Hepatocyte (in vitro differentiated cells): Measurements from ENCODE around the gene TFB2M. TPM values are rescaled to one million over a fixed set of nuclear protein-coding genes. Genes with fewer than 3 reads are reported as not detected.

Experiments
- DNase-seq: peaks from one replicate; pipeline ENCODE4 v3.0.0-alpha.2; 2016; ENCODE audit warnings: low spot score
- H2AFZ ChIP-seq: fragments of 200-600 bp; sonication (generic); 2 replicates; pipeline ENCODE4 v1.6.0; 2016; ENCODE audit warnings: antibody characterized with exemption, mild to moderate bottlenecking
- H3K27ac ChIP-seq: fragments of 200-600 bp; sonication (generic); 2 replicates; pipeline ENCODE4 v1.5.1; 2016; ENCODE audit warnings: mild to moderate bottlenecking
- H3K27me3 ChIP-seq: fragments of 200-600 bp; sonication (generic); 2 replicates; pipeline ENCODE4 v1.6.1; 2016
- H3K36me3 ChIP-seq: fragments of 200-600 bp; sonication (generic); replicated peaks from 2 replicates; pipeline ENCODE4 v1.5.1; 2016; ENCODE audit warnings: low read depth; ENCODE audit not compliant: insufficient read depth
- H3K4me1 ChIP-seq: fragments of 200-600 bp; sonication (generic); 2 replicates; pipeline ENCODE4 v1.5.1; 2016; ENCODE audit warnings: mild to moderate bottlenecking, moderate library complexity; ENCODE audit not compliant: insufficient read depth
- H3K4me2 ChIP-seq: fragments of 200-600 bp; sonication (generic); 2 replicates; pipeline ENCODE4 v1.6.0; 2016
- H3K4me3 ChIP-seq: fragments of 200-600 bp; sonication (generic); 2 replicates; pipeline ENCODE4 v1.5.1; 2016; ENCODE audit warnings: mild to moderate bottlenecking
- H3K79me2 ChIP-seq: fragments of 200-600 bp; sonication (generic); 2 replicates; pipeline ENCODE4 v1.6.0; 2017; ENCODE audit warnings: mild to moderate bottlenecking
- H3K9me2 ChIP-seq: fragments of 200-600 bp; sonication (generic); replicated peaks from 2 replicates; pipeline ENCODE4 v1.6.0; 2017; ENCODE audit warnings: mild to moderate bottlenecking; ENCODE audit not compliant: insufficient read depth
- H3K9me3 ChIP-seq: fragments of 200-600 bp; sonication (generic); 2 replicates; pipeline ENCODE4 v1.5.1; 2016; ENCODE audit warnings: low read depth, mild to moderate bottlenecking
- H4K20me1 ChIP-seq: fragments of 200-600 bp; sonication (generic); 2 replicates; pipeline ENCODE4 v1.6.0; 2016; ENCODE audit warnings: mild to moderate bottlenecking; ENCODE audit not compliant: insufficient read depth, poor library complexity, severe bottlenecking
- EZH2 ChIP-seq: fragments of 200-600 bp; sonication (generic); IDR thresholded peaks from 2 replicates; pipeline ENCODE4 v1.6.1; 2016; ENCODE audit warnings: antibody characterized with exemption, mild to moderate bottlenecking, borderline replicate concordance
- EZH2phosphoT487 ChIP-seq: fragments of 200-600 bp; sonication (generic); IDR thresholded peaks from one replicate; pipeline ENCODE4 v1.6.1; 2018; ENCODE audit warnings: antibody characterized with exemption, mild to moderate bottlenecking, low read depth, moderate library complexity; ENCODE audit not compliant: unreplicated experiment, severe bottlenecking
- WGBS: methylation state at CpG from one replicate; pipeline ENCODE4 v1.1.6; 2016; ENCODE audit warnings: low lambda C conversion rate; ENCODE audit errors: missing lambda C conversion rate; 5-methylcytosine and 5-hydroxymethylcytosine counted together
- polyA plus RNA-seq: library from polyadenylated mRNA; unstranded; fragments of >200 nt; fragmentation: Nextera tagmentation; extraction: Ambion mirVana; gene quantifications from 2 replicates; pipeline ENCODE4 v1.2.1, GENCODE V29; 2016
- total RNA-seq: library from RNA; depleted of rRNA; stranded (reverse); fragments of >200 nt; gene quantifications from 2 replicates; pipeline ENCODE4 v1.2.3, GENCODE V29; 2014
- TF ChIP-seq, protein P1 (sequence below): fragments of 200-600 bp; sonication (generic); IDR thresholded peaks from 2 replicates; pipeline ENCODE4 v1.5.1; 2016; ENCODE audit warnings: antibody characterized with exemption, mild to moderate bottlenecking; ENCODE audit not compliant: poor library complexity

TFB2M gene
- total and polyA plus RNA-seq, 2 experiments from 2014 or later, result 14.2 to 16.3 TPM

GRCh38 chr1:246506367-246506673 is 59.7 kb downstream of the TFB2M start:
- H3K4me3 ChIP-seq, result peak overlapping the region; percentile 86
- peak overlapping the region; percentile 98 for H3K4me2 ChIP-seq
- H3K9me2 ChIP-seq, result no peaks in the 10 kb centered on the region
- no peak overlapping the region for H3K27ac ChIP-seq
- peak overlapping the region; percentile 98 for H2AFZ ChIP-seq
- H3K36me3 ChIP-seq, result no peaks in the 10 kb centered on the region
- H3K79me2 ChIP-seq, result peaks cover 20% of the 10 kb centered on the region
- no peaks in the 10 kb centered on the region for H3K4me1 ChIP-seq
- no peaks in the 10 kb centered on the region for H3K27me3 ChIP-seq
- no peak for TF ChIP-seq EZH2phosphoT487
- no peak for TF ChIP-seq EZH2
- DNase-seq, result no peak
- WGBS, result 5% methylated on average over 9 of the region's 9 CpGs
- no peaks in the 10 kb centered on the region for H4K20me1 ChIP-seq
- no peaks in the 10 kb centered on the region for H3K9me3 ChIP-seq

DNA sequence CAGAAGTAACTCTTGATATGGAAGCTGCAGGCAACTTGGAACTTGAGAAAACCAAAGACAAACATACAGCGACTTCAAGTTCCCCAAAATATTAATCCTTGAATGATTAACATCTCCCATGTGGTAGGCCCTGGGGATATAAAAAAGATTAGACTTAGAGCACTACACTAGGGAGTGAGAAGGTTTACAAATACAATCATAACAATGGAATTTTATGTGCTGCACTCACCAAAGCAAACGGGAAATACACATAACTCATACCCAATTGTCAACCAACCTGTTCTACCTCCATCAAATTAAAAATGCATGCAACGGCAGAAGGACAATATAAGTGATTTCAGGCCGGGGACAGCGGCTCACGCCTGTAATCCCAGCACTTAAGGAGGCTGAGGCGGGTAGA is 62.7 kb downstream of the TFB2M start:
- H3K4me3 ChIP-seq, result no peak overlapping the region
- no peak for DNase-seq
- no peak for TF ChIP-seq EZH2
- TF ChIP-seq, protein P1, sequence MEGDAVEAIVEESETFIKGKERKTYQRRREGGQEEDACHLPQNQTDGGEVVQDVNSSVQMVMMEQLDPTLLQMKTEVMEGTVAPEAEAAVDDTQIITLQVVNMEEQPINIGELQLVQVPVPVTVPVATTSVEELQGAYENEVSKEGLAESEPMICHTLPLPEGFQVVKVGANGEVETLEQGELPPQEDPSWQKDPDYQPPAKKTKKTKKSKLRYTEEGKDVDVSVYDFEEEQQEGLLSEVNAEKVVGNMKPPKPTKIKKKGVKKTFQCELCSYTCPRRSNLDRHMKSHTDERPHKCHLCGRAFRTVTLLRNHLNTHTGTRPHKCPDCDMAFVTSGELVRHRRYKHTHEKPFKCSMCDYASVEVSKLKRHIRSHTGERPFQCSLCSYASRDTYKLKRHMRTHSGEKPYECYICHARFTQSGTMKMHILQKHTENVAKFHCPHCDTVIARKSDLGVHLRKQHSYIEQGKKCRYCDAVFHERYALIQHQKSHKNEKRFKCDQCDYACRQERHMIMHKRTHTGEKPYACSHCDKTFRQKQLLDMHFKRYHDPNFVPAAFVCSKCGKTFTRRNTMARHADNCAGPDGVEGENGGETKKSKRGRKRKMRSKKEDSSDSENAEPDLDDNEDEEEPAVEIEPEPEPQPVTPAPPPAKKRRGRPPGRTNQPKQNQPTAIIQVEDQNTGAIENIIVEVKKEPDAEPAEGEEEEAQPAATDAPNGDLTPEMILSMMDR, result no peak
- TF ChIP-seq EZH2phosphoT487, result no peak
- no peak overlapping the region for H3K27ac ChIP-seq
- H3K4me1 ChIP-seq, result no peaks in the 10 kb centered on the region
- no peaks in the 10 kb centered on the region for H3K27me3 ChIP-seq
- H3K9me2 ChIP-seq, result no peaks in the 10 kb centered on the region
- WGBS, result 87% methylated on average over 7 of the region's 7 CpGs
- H2AFZ ChIP-seq, result no peak overlapping the region
- peaks cover 20% of the 10 kb centered on the region for H3K79me2 ChIP-seq
- H3K9me3 ChIP-seq, result no peaks in the 10 kb centered on the region
- no peaks in the 10 kb centered on the region for H3K36me3 ChIP-seq
- no peak overlapping the region for H3K4me2 ChIP-seq
- H4K20me1 ChIP-seq, result no peaks in the 10 kb centered on the region

DNA sequence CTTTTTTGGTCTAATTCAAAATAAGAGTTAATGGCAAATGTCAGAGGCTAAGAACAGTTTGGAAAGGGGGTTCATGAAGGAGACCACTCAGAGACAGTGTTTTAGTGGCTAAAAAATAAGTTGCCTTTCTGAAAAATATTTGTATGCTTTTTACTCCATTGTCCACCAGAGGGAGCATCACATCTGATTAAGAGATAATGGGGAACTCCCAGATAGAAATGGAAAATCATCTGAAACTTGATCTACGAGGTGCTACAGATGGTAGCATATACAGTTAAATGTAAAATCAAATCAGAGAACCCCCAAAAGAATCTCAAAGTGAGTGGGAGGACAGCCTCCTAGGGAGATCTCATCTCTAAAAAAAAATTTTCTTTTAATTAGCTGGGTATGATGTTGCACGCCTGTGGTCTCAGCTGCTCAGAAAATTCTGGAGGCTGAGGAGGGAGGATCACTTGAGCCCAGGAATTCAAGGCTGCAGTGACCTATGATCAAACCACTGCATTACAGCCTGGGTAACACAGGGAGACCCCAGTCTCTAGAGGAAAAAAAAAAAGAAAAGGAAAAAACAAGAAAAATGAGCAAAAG is 68.6 kb downstream of the TFB2M start:
- Histone ChIP-seq H3K36me3 (no peaks in the 10 kb centered on the region), H3K9me3 (no peaks in the 10 kb centered on the region), H2AFZ (no peak overlapping the region), H3K27me3 (no peaks in the 10 kb centered on the region), H3K4me1 (no peaks in the 10 kb centered on the region), H3K9me2 (no peaks in the 10 kb centered on the region), H3K27ac (no peak overlapping the region), H4K20me1 (no peaks in the 10 kb centered on the region), H3K79me2 (peaks cover 9% of the 10 kb centered on the region), H3K4me2 (no peak overlapping the region), H3K4me3 (no peak overlapping the region)
- peak; percentile 77 for DNase-seq
- WGBS, result 70% methylated on average over 2 of the region's 2 CpGs
- TF ChIP-seq EZH2, result no peak
- TF ChIP-seq, protein P1, result peak; percentile 76

GRCh38 chr1:246492611-246493245 is 73.3 kb downstream of the TFB2M start:
- Histone ChIP-seq H3K4me1 (no peaks in the 10 kb centered on the region), H2AFZ (no peak overlapping the region), H3K9me2 (no peaks in the 10 kb centered on the region), H3K27me3 (no peaks in the 10 kb centered on the region), H3K4me3 (no peak overlapping the region), H3K4me2 (peak overlapping the region; percentile 4), H3K36me3 (no peaks in the 10 kb centered on the region), H3K9me3 (no peaks in the 10 kb centered on the region), H3K79me2 (peaks cover 16% of the 10 kb centered on the region), H3K27ac (no peak overlapping the region), H4K20me1 (no peaks in the 10 kb centered on the region)
- TF ChIP-seq, protein P1, result peak; percentile 91
- TF ChIP-seq EZH2phosphoT487, result no peak
- WGBS, result 30% methylated on average over 3 of the region's 3 CpGs
- peak; percentile 87 for DNase-seq
